SK-N-SH treated with all-trans-retinoic acid at 6 μM for 48 hours (cell line): Measurements from ENCODE around the gene ACSM4.

Experiments
- ARNTL ChIP-seq: fragments of 450-650 bp; formaldehyde crosslinking; IDR thresholded peaks from 2 replicates; pipeline ENCODE4 v1.5.0; 2020; ENCODE audit warnings: low read depth, mild to moderate bottlenecking, moderate library complexity, borderline replicate concordance
- ZFP3 ChIP-seq: fragments of 250-450 bp; sonication (Bioruptor Pico); IDR thresholded peaks from 2 replicates; pipeline ENCODE4 v1.5.0; 2020; ENCODE audit warnings: mild to moderate bottlenecking, moderate library complexity
- ZNF8 ChIP-seq: fragments of 450-650 bp; formaldehyde crosslinking; IDR thresholded peaks from 2 replicates; pipeline ENCODE4 v1.5.0; 2020; ENCODE audit warnings: mild to moderate bottlenecking, moderate library complexity
- TF ChIP-seq, protein P1 (sequence below): fragments of 250-450 bp; sonication (Bioruptor Pico); IDR thresholded peaks from 2 replicates; pipeline ENCODE4 v1.5.1; 2020; ENCODE audit warnings: low read depth, mild to moderate bottlenecking, moderate library complexity
- TF ChIP-seq, protein P2 (sequence below): fragments of 250-450 bp; sonication (Bioruptor Pico); IDR thresholded peaks from 2 replicates; pipeline ENCODE4 v1.5.0; 2020; ENCODE audit warnings: mild to moderate bottlenecking, moderate library complexity

DNA sequence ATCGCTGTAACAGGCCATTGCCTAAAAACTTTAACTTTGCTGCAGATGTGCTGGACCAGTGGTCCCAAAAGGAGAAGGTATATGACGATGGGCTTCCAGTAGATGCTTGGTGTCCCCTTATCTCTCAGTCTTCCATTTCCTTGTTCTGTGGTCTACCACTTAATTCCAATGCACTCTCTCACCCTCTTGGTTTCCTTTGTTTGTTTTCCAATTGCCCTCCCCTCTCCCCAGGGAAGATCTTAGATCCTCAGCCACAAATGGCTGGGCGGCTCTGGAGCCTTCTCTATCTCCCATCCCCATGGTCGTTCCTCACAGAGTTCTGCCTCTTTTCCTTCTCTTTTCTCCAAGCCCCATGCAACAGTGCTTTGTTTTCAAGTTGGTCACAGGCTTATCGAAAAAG lies 584 bp downstream of the ACSM4 start:
- TF ChIP-seq ARNTL (CRISPR knock-in tag): no peak
- TF ChIP-seq, protein P1, sequence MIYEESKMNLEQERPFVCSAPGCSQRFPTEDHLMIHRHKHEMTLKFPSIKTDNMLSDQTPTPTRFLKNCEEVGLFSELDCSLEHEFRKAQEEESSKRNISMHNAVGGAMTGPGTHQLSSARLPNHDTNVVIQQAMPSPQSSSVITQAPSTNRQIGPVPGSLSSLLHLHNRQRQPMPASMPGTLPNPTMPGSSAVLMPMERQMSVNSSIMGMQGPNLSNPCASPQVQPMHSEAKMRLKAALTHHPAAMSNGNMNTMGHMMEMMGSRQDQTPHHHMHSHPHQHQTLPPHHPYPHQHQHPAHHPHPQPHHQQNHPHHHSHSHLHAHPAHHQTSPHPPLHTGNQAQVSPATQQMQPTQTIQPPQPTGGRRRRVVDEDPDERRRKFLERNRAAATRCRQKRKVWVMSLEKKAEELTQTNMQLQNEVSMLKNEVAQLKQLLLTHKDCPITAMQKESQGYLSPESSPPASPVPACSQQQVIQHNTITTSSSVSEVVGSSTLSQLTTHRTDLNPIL: no peak
- TF ChIP-seq ZNF8 (CRISPR knock-in tag): no peak
- no peak for TF ChIP-seq ZFP3 (CRISPR knock-in tag)
- TF ChIP-seq, protein P2, sequence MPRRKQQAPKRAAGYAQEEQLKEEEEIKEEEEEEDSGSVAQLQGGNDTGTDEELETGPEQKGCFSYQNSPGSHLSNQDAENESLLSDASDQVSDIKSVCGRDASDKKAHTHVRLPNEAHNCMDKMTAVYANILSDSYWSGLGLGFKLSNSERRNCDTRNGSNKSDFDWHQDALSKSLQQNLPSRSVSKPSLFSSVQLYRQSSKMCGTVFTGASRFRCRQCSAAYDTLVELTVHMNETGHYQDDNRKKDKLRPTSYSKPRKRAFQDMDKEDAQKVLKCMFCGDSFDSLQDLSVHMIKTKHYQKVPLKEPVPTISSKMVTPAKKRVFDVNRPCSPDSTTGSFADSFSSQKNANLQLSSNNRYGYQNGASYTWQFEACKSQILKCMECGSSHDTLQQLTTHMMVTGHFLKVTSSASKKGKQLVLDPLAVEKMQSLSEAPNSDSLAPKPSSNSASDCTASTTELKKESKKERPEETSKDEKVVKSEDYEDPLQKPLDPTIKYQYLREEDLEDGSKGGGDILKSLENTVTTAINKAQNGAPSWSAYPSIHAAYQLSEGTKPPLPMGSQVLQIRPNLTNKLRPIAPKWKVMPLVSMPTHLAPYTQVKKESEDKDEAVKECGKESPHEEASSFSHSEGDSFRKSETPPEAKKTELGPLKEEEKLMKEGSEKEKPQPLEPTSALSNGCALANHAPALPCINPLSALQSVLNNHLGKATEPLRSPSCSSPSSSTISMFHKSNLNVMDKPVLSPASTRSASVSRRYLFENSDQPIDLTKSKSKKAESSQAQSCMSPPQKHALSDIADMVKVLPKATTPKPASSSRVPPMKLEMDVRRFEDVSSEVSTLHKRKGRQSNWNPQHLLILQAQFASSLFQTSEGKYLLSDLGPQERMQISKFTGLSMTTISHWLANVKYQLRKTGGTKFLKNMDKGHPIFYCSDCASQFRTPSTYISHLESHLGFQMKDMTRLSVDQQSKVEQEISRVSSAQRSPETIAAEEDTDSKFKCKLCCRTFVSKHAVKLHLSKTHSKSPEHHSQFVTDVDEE: no peak
